Body of pancreas (tissue), 4 donors: Measurements from ENCODE around the gene AFF3.

Experiments used
- POLR2A ChIP-seq, 3 donors: fragments of 450-650 bp; IDR thresholded peaks; one replicate each; pipeline ENCODE4 v1.6.1; 2016; ENCODE audit warnings: antibody characterized with exemption in 3 of 3, mild to moderate bottlenecking in 2 of 3
- TF ChIP-seq, protein P1 (sequence below), 7 experiments: fragments of 450-650 bp in 4 of 7; fragments of 200-600 bp in 3 of 7; sonication (generic) in 3 of 7; IDR thresholded peaks; one replicate each; pipeline ENCODE4 v1.5.1; 2016 to 2019; ENCODE audit warnings: antibody characterized with exemption in 7 of 7

DNA sequence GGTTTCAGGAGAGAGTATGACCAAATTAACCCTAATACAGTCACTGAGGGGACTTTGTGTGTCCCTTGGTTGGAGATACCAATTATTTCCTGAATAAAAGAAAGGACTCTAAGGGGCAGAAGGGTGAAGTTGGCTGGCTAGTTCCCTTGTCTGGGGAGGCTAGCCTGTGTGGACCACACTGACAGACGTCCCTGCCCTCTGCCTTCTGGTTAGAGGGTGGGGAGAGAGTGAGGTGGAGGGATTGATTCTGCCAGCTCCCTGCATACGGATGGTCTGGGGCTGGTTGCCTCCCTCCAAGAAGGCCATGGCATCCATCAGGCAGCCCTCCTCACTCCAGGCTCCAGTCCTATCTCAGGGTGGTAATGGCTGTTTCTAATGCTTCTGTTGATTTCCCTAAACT lies 37.4 kb upstream of the AFF3 start:
- TF ChIP-seq, protein P1, sequence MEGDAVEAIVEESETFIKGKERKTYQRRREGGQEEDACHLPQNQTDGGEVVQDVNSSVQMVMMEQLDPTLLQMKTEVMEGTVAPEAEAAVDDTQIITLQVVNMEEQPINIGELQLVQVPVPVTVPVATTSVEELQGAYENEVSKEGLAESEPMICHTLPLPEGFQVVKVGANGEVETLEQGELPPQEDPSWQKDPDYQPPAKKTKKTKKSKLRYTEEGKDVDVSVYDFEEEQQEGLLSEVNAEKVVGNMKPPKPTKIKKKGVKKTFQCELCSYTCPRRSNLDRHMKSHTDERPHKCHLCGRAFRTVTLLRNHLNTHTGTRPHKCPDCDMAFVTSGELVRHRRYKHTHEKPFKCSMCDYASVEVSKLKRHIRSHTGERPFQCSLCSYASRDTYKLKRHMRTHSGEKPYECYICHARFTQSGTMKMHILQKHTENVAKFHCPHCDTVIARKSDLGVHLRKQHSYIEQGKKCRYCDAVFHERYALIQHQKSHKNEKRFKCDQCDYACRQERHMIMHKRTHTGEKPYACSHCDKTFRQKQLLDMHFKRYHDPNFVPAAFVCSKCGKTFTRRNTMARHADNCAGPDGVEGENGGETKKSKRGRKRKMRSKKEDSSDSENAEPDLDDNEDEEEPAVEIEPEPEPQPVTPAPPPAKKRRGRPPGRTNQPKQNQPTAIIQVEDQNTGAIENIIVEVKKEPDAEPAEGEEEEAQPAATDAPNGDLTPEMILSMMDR (IDR thresholded peaks at IDR 0.05): no peak
- TF ChIP-seq POLR2A (IDR thresholded peaks at IDR 0.05): no peak
